Activated CD8-positive, alpha-beta memory T cell treated with anti-CD3 and anti-CD28 coated beads, Interleukin-2, amount 10 ng/mL, durations not matched to agents 7 days and 5 days (primary cell): ENCODE measurements around the gene SLX9. TPM values are rescaled to one million over a fixed set of nuclear protein-coding genes. Genes with fewer than 3 reads are reported as not detected.
"Not testable (repeated sequence)": the region's sequence is repeated elsewhere in the genome, so short reads cannot be mapped to it uniquely, and the experiment has no call there.

Experiments
- ATAC-seq: fragments of 150-1000 bp; cut with Tn5 transposase; one replicate; pipeline ENCODE4 v1.10.0; 2021; ENCODE audit warnings: moderate library complexity
- CTCF ChIA-PET: fragments of 350-600 bp; sonication (Branson Sonifier 250); formaldehyde crosslinking; loops from one replicate; lab custom pipeline; 2021; ENCODE audit warnings: antibody characterized with exemption; lab: Charles Lee
- DNase-seq: peaks from one replicate; pipeline ENCODE4 v3.0.0-alpha.2; 2020
- H3K27ac Mint-ChIP-seq: one replicate; pipeline ENCODE4 v1.8.0; 2021; ENCODE audit warnings: mild to moderate bottlenecking, mixed read lengths
- H3K27me3 Mint-ChIP-seq: one replicate; pipeline ENCODE4 v1.8.0; 2021; ENCODE audit warnings: mixed read lengths
- H3K36me3 Mint-ChIP-seq: one replicate; pipeline ENCODE4 v1.8.0; 2021; ENCODE audit warnings: mild to moderate bottlenecking, mixed read lengths
- H3K4me1 Mint-ChIP-seq: one replicate; pipeline ENCODE4 v1.8.0; 2021; ENCODE audit warnings: mixed read lengths
- H3K4me3 Mint-ChIP-seq: one replicate; pipeline ENCODE4 v1.8.0; 2021; ENCODE audit warnings: mild to moderate bottlenecking, moderate library complexity, mixed read lengths
- H3K9me3 Mint-ChIP-seq: one replicate; pipeline ENCODE4 v1.8.0; 2022; ENCODE audit warnings: low read depth, mixed read lengths
- total RNA-seq, 2 experiments: library from RNA; stranded (reverse); gene quantifications; one replicate each; pipeline ENCODE4 v1.2.3, GENCODE V29; 2021

The SLX9 gene
- total RNA-seq, 2 experiments from 2014 or later: 56.8 to 62.9 TPM

GRCh38 chr21:44921928-44922327 is 17.9 kb upstream of the SLX9 start:
- H3K36me3 Mint-ChIP-seq: peaks cover 30% of the 10 kb centered on the region
- peak overlapping the region; percentile 91 for H3K4me3 Mint-ChIP-seq
- peaks cover 68% of the 10 kb centered on the region for H3K4me1 Mint-ChIP-seq
- CTCF ChIA-PET: no interaction called here
- H3K27ac Mint-ChIP-seq: peak overlapping the region; percentile 50
- ATAC-seq (no peak), DNase-seq (no peak)
- no peaks in the 10 kb centered on the region for H3K27me3 Mint-ChIP-seq
- H3K9me3 Mint-ChIP-seq: no peaks in the 10 kb centered on the region

DNA sequence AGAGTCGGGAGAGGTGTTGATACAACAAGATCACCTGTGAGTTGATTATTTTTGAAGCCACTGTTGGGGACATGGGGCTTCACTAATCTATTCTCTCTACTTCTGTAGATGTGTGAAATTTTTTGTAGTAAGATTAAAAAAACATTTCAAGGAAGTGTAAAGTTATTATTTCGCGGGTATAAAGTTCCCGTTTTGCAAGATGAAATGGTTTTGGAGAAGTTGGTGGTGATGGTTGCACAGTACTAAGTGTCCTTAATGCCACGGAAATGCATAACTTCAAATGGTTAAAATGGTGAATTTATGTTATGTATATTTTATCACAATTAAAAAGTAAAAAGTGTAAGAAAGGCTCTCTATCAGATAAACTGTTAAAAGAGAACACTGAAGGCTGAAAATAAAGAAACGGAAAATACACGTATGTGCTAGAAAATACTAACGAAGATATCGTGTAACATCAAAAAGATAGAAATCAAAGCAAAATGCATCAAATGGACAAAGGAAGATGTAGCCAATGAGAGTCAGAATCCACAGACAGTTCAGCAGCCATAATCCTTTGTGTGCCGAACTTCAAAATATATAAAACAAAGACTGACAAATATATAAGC is 16.2 kb upstream of the SLX9 start:
- peaks cover 20% of the 10 kb centered on the region for H3K36me3 Mint-ChIP-seq
- H3K9me3 Mint-ChIP-seq: no peaks in the 10 kb centered on the region
- ATAC-seq (no peak), DNase-seq (no peak)
- no peaks in the 10 kb centered on the region for H3K27me3 Mint-ChIP-seq
- peak overlapping the region; percentile 3 for H3K27ac Mint-ChIP-seq
- H3K4me1 Mint-ChIP-seq: peaks cover 68% of the 10 kb centered on the region
- H3K4me3 Mint-ChIP-seq: peak overlapping the region; percentile 44
- CTCF ChIA-PET: no interaction called here

GRCh38 chr21:44924606-44925377 is 15.0 kb upstream of the SLX9 start:
- H3K27ac Mint-ChIP-seq: peak overlapping the region; percentile 76
- ATAC-seq: no peak
- peak overlapping the region; percentile 19 for H3K4me3 Mint-ChIP-seq
- no peaks in the 10 kb centered on the region for H3K27me3 Mint-ChIP-seq
- peaks cover 13% of the 10 kb centered on the region for H3K36me3 Mint-ChIP-seq
- H3K4me1 Mint-ChIP-seq: peaks cover 74% of the 10 kb centered on the region
- no peak for DNase-seq
- CTCF ChIA-PET: interaction anchor here (1.3 to 10.9 kb wide), 3 partner anchors 9 to 123 kb away, joined by 4 to 185 read pairs (median 39); partner anchors contain the start of genes ITGB2 and UBE2G2
- H3K9me3 Mint-ChIP-seq: no peaks in the 10 kb centered on the region

DNA sequence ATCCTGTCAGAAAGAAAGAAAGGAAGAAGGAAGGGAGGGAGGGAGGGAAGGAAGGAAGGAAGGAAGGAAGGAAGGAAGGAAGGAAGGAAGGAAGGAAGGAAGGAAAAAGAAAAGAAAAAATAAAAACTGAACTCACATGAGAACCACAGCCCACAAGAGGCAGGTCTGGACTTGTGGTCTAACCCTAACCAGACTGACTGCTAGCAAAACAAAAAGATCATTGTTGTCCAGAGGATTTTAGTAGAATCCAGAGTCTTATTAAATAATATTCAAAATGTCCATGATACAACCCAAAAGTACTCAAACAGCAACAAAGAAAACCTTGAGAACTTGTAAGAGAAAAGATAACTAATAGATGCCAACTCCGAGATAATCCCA is 14.5 kb upstream of the SLX9 start:
- peaks cover 10% of the 10 kb centered on the region for H3K36me3 Mint-ChIP-seq
- H3K9me3 Mint-ChIP-seq: no peaks in the 10 kb centered on the region
- no peaks in the 10 kb centered on the region for H3K27me3 Mint-ChIP-seq
- ATAC-seq (no peak), DNase-seq (peak; percentile 72)
- CTCF ChIA-PET: interaction anchor here (1.3 to 10.9 kb wide), 4 partner anchors 10 to 124 kb away, joined by 4 to 185 read pairs (median 22); partner anchors contain the start of genes ITGB2, SLX9 and UBE2G2
- H3K4me1 Mint-ChIP-seq: peaks cover 78% of the 10 kb centered on the region
- H3K27ac Mint-ChIP-seq: peak overlapping the region; percentile 76
- peak overlapping the region; percentile 19 for H3K4me3 Mint-ChIP-seq

GRCh38 chr21:44926331-44927101 is 13.3 kb upstream of the SLX9 start:
- Mint-ChIP-seq H3K4me1 (peaks cover 80% of the 10 kb centered on the region), H3K36me3 (peaks cover 7% of the 10 kb centered on the region), H3K27ac (peak overlapping the region; percentile 93), H3K27me3 (no peaks in the 10 kb centered on the region), H3K9me3 (no peaks in the 10 kb centered on the region), H3K4me3 (peak overlapping the region; percentile 72)
- ATAC-seq (peak; percentile 40), DNase-seq (peak; percentile 70)
- CTCF ChIA-PET: interaction anchor here (0.8 to 10.9 kb wide), 14 partner anchors 11 to 225 kb away, joined by 3 to 185 read pairs (median 4); partner anchors contain the start of genes ITGB2, PTTG1IP, SLX9 and UBE2G2

DNA sequence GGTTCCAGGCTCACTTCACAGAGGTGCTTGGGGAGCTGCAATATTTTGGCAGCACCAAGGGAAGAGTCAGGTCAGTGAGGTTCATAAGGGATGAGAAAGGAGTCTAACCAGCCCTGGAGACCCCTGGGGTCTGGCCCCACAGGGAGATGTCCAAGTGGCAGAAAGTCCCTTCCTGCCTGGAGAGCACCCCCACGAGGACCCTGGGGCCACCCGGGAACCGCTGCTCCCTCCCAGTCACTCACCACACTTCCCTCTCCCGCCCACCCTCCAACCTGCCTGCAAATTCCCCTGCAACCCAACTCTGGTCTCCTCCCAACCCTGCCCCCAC is 12.6 kb upstream of the SLX9 start:
- no peaks in the 10 kb centered on the region for H3K9me3 Mint-ChIP-seq
- H3K27ac Mint-ChIP-seq: peak overlapping the region; percentile 93
- no peak for DNase-seq
- H3K36me3 Mint-ChIP-seq: peaks cover 7% of the 10 kb centered on the region
- H3K27me3 Mint-ChIP-seq: no peaks in the 10 kb centered on the region
- ATAC-seq: no peak
- peaks cover 78% of the 10 kb centered on the region for H3K4me1 Mint-ChIP-seq
- peak overlapping the region; percentile 72 for H3K4me3 Mint-ChIP-seq
- CTCF ChIA-PET: interaction anchor here (0.8 to 10.9 kb wide), 14 partner anchors 11 to 225 kb away, joined by 3 to 185 read pairs (median 4); partner anchors contain the start of genes ITGB2, PTTG1IP, SLX9 and UBE2G2

DNA sequence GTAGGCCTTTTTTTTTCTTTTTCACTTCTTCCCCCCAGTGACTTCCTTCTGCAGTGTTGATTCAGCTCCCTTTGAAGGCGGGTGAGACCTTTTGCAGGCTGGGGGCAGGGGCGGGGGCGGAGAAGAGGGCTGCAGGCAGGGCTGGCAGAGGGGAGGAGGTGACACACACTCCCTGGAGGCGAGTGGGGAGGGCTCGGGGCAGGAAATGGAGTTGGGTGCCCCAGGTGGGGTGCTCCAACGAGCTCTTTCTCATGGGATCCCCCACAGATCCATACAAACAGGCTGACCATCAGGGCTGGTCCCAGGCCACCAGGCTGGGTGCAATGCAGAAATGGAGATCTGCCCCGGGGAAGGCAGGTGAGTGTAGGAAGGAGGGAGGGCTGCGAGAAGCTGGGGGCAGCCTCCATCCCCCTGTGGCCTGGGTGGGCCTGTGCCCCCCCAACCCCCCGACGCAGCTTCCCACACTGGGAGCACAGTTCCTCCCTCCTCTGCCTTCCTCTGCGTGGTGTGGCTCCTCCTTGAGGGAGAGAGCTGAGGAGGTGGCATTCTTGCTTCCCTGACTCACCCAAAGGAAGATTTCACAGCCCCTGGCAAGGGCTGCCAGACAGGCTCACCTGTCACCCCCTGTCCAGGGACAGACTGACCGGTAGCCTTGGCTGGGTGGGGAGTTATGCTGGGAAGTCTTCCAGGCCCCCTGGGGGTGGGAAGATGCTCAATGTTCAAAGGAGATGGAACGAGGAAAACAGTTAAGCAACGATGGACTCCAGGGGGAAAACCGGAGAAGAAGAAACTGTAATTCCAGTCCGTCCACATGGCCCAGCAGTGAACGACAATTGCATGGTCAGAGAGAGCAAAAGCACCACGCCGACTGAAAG is 12.0 kb upstream of the SLX9 start:
- H3K27ac Mint-ChIP-seq: peak overlapping the region; percentile 93
- peak overlapping the region; percentile 72 for H3K4me3 Mint-ChIP-seq
- H3K4me1 Mint-ChIP-seq: peaks cover 78% of the 10 kb centered on the region

GRCh38 chr21:44928500-44929241 is 11.2 kb upstream of the SLX9 start:
- not testable (repeated sequence) for DNase-seq, ATAC-seq

More for the DNA sequence above, 12.0 kb upstream of the SLX9 start:
- DNase-seq: peak; percentile 91
- no peaks in the 10 kb centered on the region for H3K27me3 Mint-ChIP-seq
- peaks cover 6% of the 10 kb centered on the region for H3K36me3 Mint-ChIP-seq
- no peaks in the 10 kb centered on the region for H3K9me3 Mint-ChIP-seq
- CTCF ChIA-PET: interaction anchor here (1.1 to 10.9 kb wide), 10 partner anchors 12 to 211 kb away, joined by 3 to 185 read pairs (median 5); partner anchors contain the start of genes ITGB2, PTTG1IP and UBE2G2
- peak; percentile 60 for ATAC-seq

DNA sequence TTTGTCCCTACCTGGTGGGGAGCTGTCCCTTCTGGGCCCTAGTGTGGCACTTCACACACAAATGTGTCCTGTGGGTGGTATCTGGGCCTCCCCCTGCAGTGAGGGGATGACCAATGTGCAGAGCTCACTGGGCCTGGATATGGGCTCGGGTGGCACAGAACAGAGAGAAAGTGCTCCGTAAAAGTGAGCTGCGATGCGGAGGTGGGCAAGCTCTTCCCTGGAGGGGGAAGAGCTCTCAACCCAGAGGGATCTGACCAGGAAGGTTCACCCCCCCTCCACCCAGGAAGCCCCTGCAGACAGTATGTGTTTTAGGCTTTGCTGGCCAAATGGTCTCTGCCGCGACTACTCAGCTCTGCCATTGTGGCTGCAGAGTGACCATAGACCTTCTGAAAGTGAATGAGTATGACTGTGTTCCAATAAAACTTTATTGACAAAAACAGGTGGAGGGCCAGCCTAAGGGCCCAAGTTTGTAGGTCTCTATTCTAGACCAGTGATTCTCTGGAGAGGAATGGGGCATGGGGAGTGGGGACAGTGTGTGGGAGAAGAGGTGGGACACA is 10.5 kb upstream of the SLX9 start:
- ATAC-seq (no peak), DNase-seq (no peak)
- Mint-ChIP-seq H3K4me3 (peak overlapping the region; percentile 41), H3K27ac (peak overlapping the region; percentile 83), H3K4me1 (peaks cover 73% of the 10 kb centered on the region), H3K27me3 (no peaks in the 10 kb centered on the region), H3K9me3 (no peaks in the 10 kb centered on the region), H3K36me3 (no peaks in the 10 kb centered on the region)
- CTCF ChIA-PET: interaction anchor here (4.5 to 10.9 kb wide), 3 partner anchors 14 to 128 kb away, joined by 20 to 185 read pairs (median 39); partner anchors contain the start of genes ITGB2 and UBE2G2

More at GRCh38 chr21:44928500-44929241, 11.2 kb upstream of the SLX9 start:
- H3K9me3 Mint-ChIP-seq, H3K36me3 Mint-ChIP-seq, H3K27me3 Mint-ChIP-seq: not testable (repeated sequence)
- CTCF ChIA-PET: interaction anchor here (1.6 to 10.9 kb wide), 6 partner anchors 13 to 151 kb away, joined by 5 to 185 read pairs (median 14); partner anchors contain the start of genes ITGB2, PTTG1IP and UBE2G2
- Mint-ChIP-seq H3K4me3 (peak overlapping the region; percentile 72), H3K27ac (peak overlapping the region; percentile 93), H3K4me1 (peaks cover 79% of the 10 kb centered on the region)

GRCh38 chr21:44929799-44930542 is 9.9 kb upstream of the SLX9 start:
- Mint-ChIP-seq H3K4me3 (peak overlapping the region; percentile 13), H3K27ac (peak overlapping the region; percentile 83), H3K9me3 (no peaks in the 10 kb centered on the region), H3K36me3 (no peaks in the 10 kb centered on the region), H3K4me1 (peaks cover 67% of the 10 kb centered on the region), H3K27me3 (no peaks in the 10 kb centered on the region)
- no peak for DNase-seq
- no peak for ATAC-seq
- CTCF ChIA-PET: interaction anchor here (1.0 to 10.9 kb wide), 7 partner anchors 14 to 208 kb away, joined by 3 to 185 read pairs (median 36); partner anchors contain the start of genes ITGB2, PTTG1IP and UBE2G2
